Activated naive CD8-positive, alpha-beta T cell treated with anti-CD3 and anti-CD28 coated beads, Interleukin-2, amount 10 ng/mL, durations not matched to agents 7 days and 5 days (primary cell): Measurements from ENCODE around the gene MAST4. TPM values are rescaled to one million over a fixed set of nuclear protein-coding genes. Genes with fewer than 3 reads are reported as not detected.

Experiments
- ATAC-seq: fragments of 150-1000 bp; cut with Tn5 transposase; one replicate; pipeline ENCODE4 v1.10.0; 2021; ENCODE audit warnings: low read depth, moderate library complexity
- POLR2A ChIA-PET: fragments of 350-600 bp; sonication (Branson Sonifier 250); formaldehyde crosslinking; loops from one replicate; lab custom pipeline; 2021; ENCODE audit warnings: antibody characterized with exemption; lab: Charles Lee
- DNase-seq: peaks from one replicate; pipeline ENCODE4 v3.0.0; 2021
- H3K27ac Mint-ChIP-seq: one replicate; pipeline ENCODE4 v1.8.0; 2022; ENCODE audit warnings: mild to moderate bottlenecking, mixed read lengths
- H3K27me3 Mint-ChIP-seq: one replicate; pipeline ENCODE4 v1.8.0; 2022; ENCODE audit warnings: mild to moderate bottlenecking, moderate library complexity, mixed read lengths
- H3K36me3 Mint-ChIP-seq: one replicate; pipeline ENCODE4 v1.8.0; 2021; ENCODE audit warnings: mild to moderate bottlenecking, mixed read lengths
- H3K4me1 Mint-ChIP-seq: one replicate; pipeline ENCODE4 v1.8.0; 2021; ENCODE audit warnings: mixed read lengths
- H3K4me3 Mint-ChIP-seq: one replicate; pipeline ENCODE4 v1.8.0; 2022; ENCODE audit warnings: mild to moderate bottlenecking, moderate library complexity, mixed read lengths
- H3K9me3 Mint-ChIP-seq: one replicate; pipeline ENCODE4 v1.8.0; 2021; ENCODE audit warnings: mixed read lengths
- total RNA-seq, 2 experiments: library from RNA; stranded (reverse); gene quantifications; one replicate each; pipeline ENCODE4 v1.2.3, GENCODE V29; 2021

The MAST4 gene
- total RNA-seq, 2 experiments from 2014 or later, result 13.4 to 14.3 TPM

DNA sequence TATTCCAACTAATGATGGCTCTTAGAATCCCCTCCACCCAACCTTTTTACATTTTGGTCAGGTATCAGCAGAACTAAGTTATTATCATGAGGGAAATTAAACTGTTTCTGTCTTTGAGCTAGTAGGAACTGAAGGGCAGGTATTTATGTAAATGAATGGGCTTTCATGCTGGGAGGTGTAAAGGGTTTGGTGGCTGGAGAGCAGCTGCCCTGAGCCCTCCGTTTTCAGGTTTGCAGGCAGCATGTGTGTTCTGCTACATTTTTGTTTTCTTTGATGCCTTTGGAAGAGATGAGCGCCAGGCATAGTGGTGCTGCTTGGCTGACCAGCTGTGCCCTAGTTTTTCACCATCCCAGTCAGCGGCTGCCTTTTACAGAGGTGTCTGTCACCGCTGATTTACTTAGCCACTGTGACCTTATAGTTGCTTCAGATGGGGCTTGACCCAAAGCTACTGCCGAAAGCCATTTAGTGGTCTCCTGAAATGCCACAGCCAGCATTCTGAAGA is 231.9 kb downstream of the MAST4 start:
- POLR2A ChIA-PET, result interaction anchor here (0.7 to 5.3 kb wide), 9 partner anchors 8 to 1265 kb away, joined by 3 to 53 read pairs (median 6); partner anchors contain the start of genes CENPK and PPWD1
- ATAC-seq, result no peak

DNA sequence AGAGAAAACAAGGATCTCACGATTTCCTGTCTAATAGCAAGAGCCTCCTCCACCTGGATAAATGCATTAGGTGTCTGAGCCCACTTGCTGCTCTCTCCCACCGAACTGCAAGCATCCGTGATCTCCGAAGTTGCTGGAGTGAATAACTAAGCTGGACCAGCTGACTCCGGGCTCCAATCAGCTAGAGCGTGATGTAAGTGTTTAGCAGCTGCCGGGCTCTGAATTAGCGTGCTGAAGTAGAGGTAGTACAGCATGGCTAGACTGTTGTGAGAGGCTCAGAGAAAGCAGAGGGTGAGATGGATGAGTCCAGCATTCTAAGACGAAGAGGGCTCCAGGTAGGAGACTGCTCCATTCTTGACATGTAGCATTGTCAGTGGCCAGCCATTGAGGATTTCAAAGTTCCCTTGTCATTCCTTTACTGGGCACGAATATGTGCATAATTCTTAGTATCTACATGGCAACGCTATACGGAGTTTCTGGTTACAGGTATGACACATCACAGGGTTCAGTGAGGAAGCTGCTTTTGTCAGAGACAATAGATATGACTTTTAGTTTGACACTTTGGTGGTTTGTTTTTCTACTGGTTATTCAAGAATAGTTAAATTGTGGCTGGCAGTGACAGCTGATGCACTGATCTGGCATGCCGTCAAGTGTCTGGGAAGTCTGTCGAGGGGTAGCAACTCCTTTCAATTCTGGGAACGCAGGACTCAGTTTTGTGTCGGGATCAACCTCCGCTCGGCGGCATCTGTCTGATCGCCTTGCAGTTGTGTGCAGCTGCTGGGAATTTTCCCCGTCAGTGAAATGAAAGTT is 232.6 kb downstream of the MAST4 start:
- Mint-ChIP-seq H3K4me1 (peaks cover 33% of the 10 kb centered on the region), H3K27me3 (peaks cover 6% of the 10 kb centered on the region), H3K36me3 (peaks cover 10% of the 10 kb centered on the region), H3K9me3 (peaks cover 2% of the 10 kb centered on the region), H3K27ac (peak overlapping the region; percentile 89), H3K4me3 (peak overlapping the region; percentile 81)
- ATAC-seq (peak; percentile 98), DNase-seq (peak; percentile 61)
- POLR2A ChIA-PET, result interaction anchor here (0.7 to 5.3 kb wide), 11 partner anchors 9 to 1266 kb away, joined by 3 to 53 read pairs (median 5); partner anchors contain the start of genes CENPK and PPWD1

More for the DNA sequence above, 231.9 kb downstream of the MAST4 start:
- Mint-ChIP-seq H3K36me3 (peaks cover 9% of the 10 kb centered on the region), H3K27ac (peak overlapping the region; percentile 89), H3K4me1 (peaks cover 31% of the 10 kb centered on the region), H3K9me3 (peaks cover 3% of the 10 kb centered on the region), H3K4me3 (peak overlapping the region; percentile 81), H3K27me3 (peaks cover 6% of the 10 kb centered on the region)
- DNase-seq, result no peak

DNA sequence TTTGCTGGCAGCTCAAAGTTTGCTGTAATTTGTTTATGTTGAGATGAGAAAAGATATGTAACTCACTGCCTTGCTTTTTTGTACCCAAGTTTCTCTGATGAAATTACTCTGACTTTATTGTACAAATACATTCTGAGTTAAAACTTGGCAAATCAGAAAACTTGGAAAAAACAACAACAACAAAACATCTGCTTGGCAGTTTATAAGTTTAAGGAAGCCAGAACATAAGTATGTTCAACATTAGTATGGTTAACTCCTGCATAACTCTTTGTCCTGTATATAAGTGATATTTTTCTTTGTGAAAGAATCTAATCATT is 233.1 kb downstream of the MAST4 start:
- Mint-ChIP-seq H3K9me3 (no peaks in the 10 kb centered on the region), H3K27ac (peak overlapping the region; percentile 89), H3K4me3 (peak overlapping the region; percentile 81), H3K36me3 (peaks cover 10% of the 10 kb centered on the region), H3K27me3 (peaks cover 6% of the 10 kb centered on the region), H3K4me1 (peaks cover 28% of the 10 kb centered on the region)
- ATAC-seq (no peak), DNase-seq (no peak)
- POLR2A ChIA-PET, result interaction anchor here (1.0 to 5.3 kb wide), 9 partner anchors 10 to 1267 kb away, joined by 3 to 53 read pairs (median 6); partner anchors contain the start of genes CENPK and PPWD1

DNA sequence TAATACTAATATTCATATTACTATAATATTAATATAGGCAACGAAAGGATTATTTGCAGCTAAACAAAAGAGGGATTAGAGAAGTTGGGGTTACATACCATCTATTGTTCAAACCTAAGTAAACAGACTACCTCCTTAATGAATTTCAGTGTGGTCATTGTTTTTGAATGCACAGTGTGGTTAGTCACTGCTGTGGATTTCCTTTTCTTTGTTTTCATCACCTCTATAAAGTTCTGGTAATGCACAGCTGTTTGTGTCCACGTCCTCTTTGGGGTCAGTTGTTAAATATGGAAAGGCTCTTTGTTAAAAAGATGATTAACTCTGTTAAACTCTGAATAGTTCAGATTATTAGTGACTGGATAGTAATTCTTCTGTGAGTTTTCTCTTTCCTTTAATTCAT is 233.6 kb downstream of the MAST4 start:
- Mint-ChIP-seq H3K4me3 (peak overlapping the region; percentile 74), H3K36me3 (peaks cover 10% of the 10 kb centered on the region), H3K4me1 (peaks cover 27% of the 10 kb centered on the region), H3K27ac (peak overlapping the region; percentile 30), H3K9me3 (no peaks in the 10 kb centered on the region), H3K27me3 (peaks cover 6% of the 10 kb centered on the region)
- POLR2A ChIA-PET, result interaction anchor here (1.6 to 5.3 kb wide), 5 partner anchors 10 to 375 kb away, joined by 5 to 53 read pairs (median 12); no protein-coding TSS in a partner anchor
- no peak for ATAC-seq
- no peak for DNase-seq

DNA sequence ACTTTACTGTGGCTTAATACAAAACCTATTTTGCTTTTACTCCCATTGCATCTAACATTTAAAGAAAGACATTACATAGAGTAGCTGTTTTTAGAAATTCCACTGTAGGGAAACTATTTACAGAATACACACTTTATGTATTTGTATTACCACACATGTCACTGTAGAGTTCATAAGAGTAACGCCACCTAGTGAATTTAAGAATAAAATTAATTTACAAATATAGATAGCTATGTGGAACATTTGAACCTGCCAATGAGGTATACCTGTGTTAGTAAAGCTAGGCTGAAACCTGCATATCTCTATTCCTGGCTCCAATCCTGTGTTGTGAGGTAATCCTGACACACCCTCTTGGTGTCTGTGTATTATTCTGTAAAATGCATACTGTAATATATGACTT is 234.4 kb downstream of the MAST4 start:
- no peaks in the 10 kb centered on the region for H3K9me3 Mint-ChIP-seq
- peaks cover 27% of the 10 kb centered on the region for H3K4me1 Mint-ChIP-seq
- no peak for ATAC-seq
- peak overlapping the region; percentile 54 for H3K4me3 Mint-ChIP-seq
- no peak for DNase-seq
- no peak overlapping the region for H3K27ac Mint-ChIP-seq
- H3K27me3 Mint-ChIP-seq, result peaks cover 6% of the 10 kb centered on the region
- POLR2A ChIA-PET, result interaction anchor here (5.3 kb wide), 1 partner anchor 10 kb away, joined by 53 read pairs; no protein-coding TSS in a partner anchor
- peaks cover 10% of the 10 kb centered on the region for H3K36me3 Mint-ChIP-seq

DNA sequence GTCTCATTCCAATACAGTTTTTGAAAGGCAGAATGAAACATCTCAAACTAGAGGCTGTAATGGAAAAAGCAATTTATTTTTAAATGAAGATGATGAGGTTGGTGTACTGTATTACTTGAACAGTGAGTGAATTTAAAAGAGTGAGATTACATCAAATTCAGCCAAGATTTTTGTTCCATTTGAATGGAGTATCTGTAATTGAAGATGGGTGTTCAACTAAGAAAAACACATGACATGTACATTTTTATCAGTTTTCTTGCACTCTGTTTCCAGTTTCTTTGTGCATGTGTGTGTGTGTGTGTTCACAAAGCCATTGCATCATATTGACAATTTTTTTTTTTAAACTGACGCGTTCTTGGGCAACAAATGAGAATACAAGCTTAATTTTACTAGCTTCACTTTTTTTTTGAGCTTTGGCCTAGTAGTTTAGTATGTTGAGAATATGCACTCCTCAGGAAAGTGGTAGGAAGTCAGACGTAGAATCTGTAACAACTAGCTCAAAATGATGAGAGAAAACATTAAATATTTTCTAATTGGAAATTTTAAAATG is 243.5 kb downstream of the MAST4 start:
- Mint-ChIP-seq H3K4me3 (no peak overlapping the region), H3K4me1 (peaks cover 51% of the 10 kb centered on the region), H3K36me3 (peaks cover 24% of the 10 kb centered on the region), H3K27me3 (no peaks in the 10 kb centered on the region), H3K9me3 (peaks cover 4% of the 10 kb centered on the region), H3K27ac (peak overlapping the region; percentile 68)
- ATAC-seq (no peak), DNase-seq (no peak)
- POLR2A ChIA-PET, result interaction anchor here (1.2 to 3.2 kb wide), 3 partner anchors 11 to 325 kb away, joined by 4 to 53 read pairs (median 10); no protein-coding TSS in a partner anchor

DNA sequence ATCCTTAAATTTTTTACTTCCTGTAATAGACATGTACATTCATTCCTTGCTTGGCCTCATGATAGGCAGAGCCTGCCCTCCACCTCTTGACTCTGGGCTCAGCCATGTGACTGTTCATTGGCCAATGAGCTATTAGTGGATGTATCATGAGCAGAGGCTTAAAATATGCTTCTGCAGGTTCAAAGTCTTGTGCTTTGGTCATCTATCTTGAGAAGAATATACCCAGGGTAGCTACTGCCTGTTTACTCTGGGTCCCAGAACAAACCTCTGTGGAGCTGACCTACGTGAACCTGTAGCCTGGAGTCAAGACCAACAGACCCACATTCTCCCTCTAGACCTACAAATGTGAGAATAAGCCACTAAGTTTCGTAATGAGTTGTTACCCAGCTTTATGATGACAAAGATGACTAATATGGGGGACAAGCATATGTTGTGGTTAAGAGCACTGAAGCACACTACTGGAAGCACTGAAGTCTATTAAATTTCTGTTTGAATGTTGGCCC is 244.4 kb downstream of the MAST4 start:
- Mint-ChIP-seq H3K4me1 (peaks cover 51% of the 10 kb centered on the region), H3K4me3 (peak overlapping the region; percentile 41), H3K27me3 (no peaks in the 10 kb centered on the region), H3K27ac (peak overlapping the region; percentile 81), H3K36me3 (peaks cover 26% of the 10 kb centered on the region), H3K9me3 (peaks cover 5% of the 10 kb centered on the region)
- ATAC-seq (peak; percentile 93), DNase-seq (no peak)
- POLR2A ChIA-PET, result interaction anchor here (0.9 to 3.2 kb wide), 6 partner anchors 12 to 1375 kb away, joined by 3 to 53 read pairs (median 4); partner anchors contain the start of gene PIK3R1

DNA sequence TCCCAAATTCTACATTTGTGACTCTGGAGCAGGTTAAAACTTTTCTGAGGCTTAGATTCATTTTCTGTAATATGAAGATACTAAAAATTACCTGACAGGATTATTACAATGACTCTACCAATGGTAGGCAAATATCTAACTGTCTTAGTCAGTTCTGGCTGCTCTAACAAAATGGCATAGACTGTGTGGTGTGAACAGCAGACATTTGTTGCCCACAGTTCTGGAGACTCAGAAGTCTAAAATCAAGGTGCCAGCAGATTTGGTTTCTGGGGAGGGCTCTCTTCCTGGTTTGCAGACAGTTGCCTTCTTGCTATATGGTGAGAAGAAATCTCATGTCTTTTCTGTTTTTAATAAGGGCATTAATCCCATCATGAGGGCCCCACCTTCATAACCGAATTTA is 245.1 kb downstream of the MAST4 start:
- Mint-ChIP-seq H3K9me3 (peaks cover 5% of the 10 kb centered on the region), H3K27ac (peak overlapping the region; percentile 81), H3K4me1 (peaks cover 51% of the 10 kb centered on the region), H3K36me3 (peaks cover 28% of the 10 kb centered on the region), H3K4me3 (peak overlapping the region; percentile 41), H3K27me3 (no peaks in the 10 kb centered on the region)
- DNase-seq (no peak), ATAC-seq (no peak)
- POLR2A ChIA-PET, result interaction anchor here (0.9 to 3.2 kb wide), 5 partner anchors 13 to 1374 kb away, joined by 3 to 53 read pairs (median 4); partner anchors contain the start of gene PIK3R1

DNA sequence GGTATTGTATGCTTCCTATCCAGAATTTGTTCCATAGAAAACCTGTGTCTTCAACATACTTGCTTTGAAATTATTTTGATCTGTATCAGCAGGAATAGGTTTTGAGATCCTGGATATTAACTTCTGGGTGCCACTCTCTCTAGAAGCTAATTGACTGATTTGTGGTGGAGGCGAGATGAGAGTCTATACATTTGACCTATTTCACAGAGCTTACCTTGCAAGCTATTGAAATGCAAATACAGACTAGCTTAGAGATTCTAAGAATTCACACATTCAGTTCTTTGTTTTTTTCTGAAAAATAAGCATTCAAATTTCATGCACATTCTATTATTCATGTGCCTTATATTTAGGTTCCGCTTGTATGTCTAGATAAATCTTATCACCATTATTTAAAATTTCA is 246.3 kb downstream of the MAST4 start:
- Mint-ChIP-seq H3K36me3 (peaks cover 28% of the 10 kb centered on the region), H3K9me3 (peaks cover 5% of the 10 kb centered on the region), H3K4me3 (peak overlapping the region; percentile 55), H3K27ac (peak overlapping the region; percentile 70), H3K4me1 (peaks cover 51% of the 10 kb centered on the region), H3K27me3 (peaks cover 4% of the 10 kb centered on the region)
- ATAC-seq, result no peak
- DNase-seq, result no peak
- POLR2A ChIA-PET, result interaction anchor here (0.8 to 1.9 kb wide), 2 partner anchors 14 to 28 kb away, joined by 3 to 12 read pairs; no protein-coding TSS in a partner anchor

DNA sequence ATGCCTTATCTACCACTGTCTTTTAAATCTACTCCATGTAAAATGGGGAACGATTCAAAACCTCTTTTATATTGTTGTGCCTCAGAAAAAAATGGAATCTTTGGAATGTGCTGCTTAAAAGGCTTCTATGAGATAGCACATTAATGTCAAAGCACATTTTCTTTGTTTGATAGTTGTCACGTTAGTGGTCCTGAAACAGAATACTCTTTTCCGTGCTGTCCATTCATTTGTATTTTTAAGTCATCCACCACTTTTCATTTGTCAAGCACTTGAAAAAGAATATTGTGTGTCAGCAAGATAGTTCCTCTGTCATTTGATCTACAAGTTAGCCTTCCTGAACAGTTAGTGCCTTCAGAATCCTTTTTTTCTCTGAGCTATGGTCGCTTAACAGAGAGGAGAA is 246.9 kb downstream of the MAST4 start:
- Mint-ChIP-seq H3K27ac (no peak overlapping the region), H3K36me3 (peaks cover 28% of the 10 kb centered on the region), H3K27me3 (peaks cover 5% of the 10 kb centered on the region), H3K9me3 (peaks cover 5% of the 10 kb centered on the region), H3K4me3 (no peak overlapping the region), H3K4me1 (peaks cover 51% of the 10 kb centered on the region)
- DNase-seq (no peak), ATAC-seq (no peak)
- POLR2A ChIA-PET, result interaction anchor here (1.9 kb wide), 1 partner anchor 14 kb away, joined by 12 read pairs; no protein-coding TSS in a partner anchor

DNA sequence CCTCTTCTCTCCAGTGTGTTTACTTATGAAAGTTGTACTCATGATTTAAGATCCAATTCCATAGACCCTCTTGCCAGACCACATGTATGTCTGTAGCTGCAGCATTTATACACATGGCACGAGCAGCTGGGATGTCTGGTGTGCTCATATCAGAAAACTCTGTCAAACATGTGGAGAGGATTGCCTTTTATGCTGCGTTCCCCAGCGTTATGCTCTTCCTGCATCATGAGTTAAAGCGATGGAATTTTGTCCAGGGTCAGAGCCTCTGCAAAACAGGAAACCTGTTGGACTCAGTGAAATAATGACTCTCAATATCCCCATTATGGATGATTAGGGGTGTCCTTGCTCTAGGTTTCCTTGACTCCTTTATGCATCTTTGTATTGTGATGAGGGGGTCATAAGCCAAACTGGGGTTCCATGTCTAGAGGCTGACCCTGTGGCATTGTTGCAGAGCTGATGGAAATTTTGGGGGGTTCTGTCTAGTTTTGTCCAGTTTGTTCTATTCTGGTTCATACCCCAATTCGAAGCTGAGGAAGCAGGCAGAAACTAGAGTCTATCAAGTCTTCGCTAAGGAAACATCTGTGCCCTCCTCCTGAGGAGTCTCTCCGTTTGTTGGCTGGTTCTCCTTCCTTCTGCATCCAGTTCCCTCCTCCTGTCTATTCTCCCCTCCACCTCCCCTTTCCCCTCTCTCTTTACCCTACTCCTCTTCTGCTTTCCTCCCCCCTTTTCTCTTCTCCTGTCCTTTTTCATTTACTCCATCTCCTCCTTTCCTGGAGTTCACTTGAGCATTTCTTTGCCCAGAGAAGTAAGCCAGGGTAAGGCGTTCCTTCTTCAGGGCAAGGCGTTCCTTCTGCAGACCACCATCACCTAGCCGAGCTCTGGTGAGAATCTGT is 252.8 kb downstream of the MAST4 start:
- no peak for DNase-seq
- peaks cover 18% of the 10 kb centered on the region for H3K36me3 Mint-ChIP-seq
- no peak overlapping the region for H3K4me3 Mint-ChIP-seq
- peaks cover 14% of the 10 kb centered on the region for H3K4me1 Mint-ChIP-seq
- H3K27me3 Mint-ChIP-seq, result peaks cover 19% of the 10 kb centered on the region
- POLR2A ChIA-PET, result no interaction called here
- no peak overlapping the region for H3K27ac Mint-ChIP-seq
- no peak for ATAC-seq
- H3K9me3 Mint-ChIP-seq, result peaks cover 3% of the 10 kb centered on the region

DNA sequence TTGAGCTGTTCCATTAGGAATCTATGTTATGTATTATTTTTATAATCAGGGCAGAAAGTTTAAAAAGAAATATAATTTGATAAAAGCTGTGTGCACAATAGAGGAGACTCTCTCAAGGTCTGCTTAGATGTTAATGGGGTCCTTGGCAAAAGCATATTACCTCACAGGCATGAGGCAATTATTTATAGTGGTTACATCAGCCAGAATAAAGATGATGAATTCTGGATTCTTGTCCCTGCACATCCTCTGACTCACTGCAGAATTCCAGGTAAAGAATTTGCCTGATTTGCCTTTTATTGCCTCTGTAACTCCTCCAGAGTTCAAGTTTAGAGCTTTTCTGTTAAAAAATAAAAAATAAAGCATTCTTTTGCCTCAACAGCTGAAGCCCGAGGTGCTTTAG is 253.6 kb downstream of the MAST4 start:
- ATAC-seq (no peak), DNase-seq (no peak)
- peaks cover 12% of the 10 kb centered on the region for H3K36me3 Mint-ChIP-seq
- POLR2A ChIA-PET, result no interaction called here
- no peak overlapping the region for H3K4me3 Mint-ChIP-seq
- peaks cover 10% of the 10 kb centered on the region for H3K4me1 Mint-ChIP-seq
- H3K9me3 Mint-ChIP-seq, result peaks cover under 1% of the 10 kb centered on the region
- H3K27ac Mint-ChIP-seq, result no peak overlapping the region
- H3K27me3 Mint-ChIP-seq, result peaks cover 21% of the 10 kb centered on the region
